Peyer's patch (tissue), 4 donors: ENCODE results near the gene TSPAN32.
"Not testable (repeated sequence)": the region's sequence is repeated elsewhere in the genome, so short reads cannot be mapped to it uniquely, and the experiment has no call there.

Experiments
- POLR2A ChIP-seq, 2 donors: fragments of 450-650 bp; IDR thresholded peaks; one replicate each; pipeline ENCODE4 v1.5.1; 2017; ENCODE audit warnings: antibody characterized with exemption in 2 of 2, mild to moderate bottlenecking in 2 of 2, moderate library complexity in 2 of 2
- TF ChIP-seq, protein P1 (sequence below), 6 experiments: fragments of 450-650 bp in 4 of 6; fragments of 200-600 bp in 2 of 6; sonication (generic) in 1 of 6; IDR thresholded peaks; one replicate each; pipeline ENCODE4 v1.5.1; 2017 to 2019; ENCODE audit warnings: antibody characterized with exemption in 6 of 6, mild to moderate bottlenecking in 3 of 6, moderate library complexity in 1 of 6

DNA sequence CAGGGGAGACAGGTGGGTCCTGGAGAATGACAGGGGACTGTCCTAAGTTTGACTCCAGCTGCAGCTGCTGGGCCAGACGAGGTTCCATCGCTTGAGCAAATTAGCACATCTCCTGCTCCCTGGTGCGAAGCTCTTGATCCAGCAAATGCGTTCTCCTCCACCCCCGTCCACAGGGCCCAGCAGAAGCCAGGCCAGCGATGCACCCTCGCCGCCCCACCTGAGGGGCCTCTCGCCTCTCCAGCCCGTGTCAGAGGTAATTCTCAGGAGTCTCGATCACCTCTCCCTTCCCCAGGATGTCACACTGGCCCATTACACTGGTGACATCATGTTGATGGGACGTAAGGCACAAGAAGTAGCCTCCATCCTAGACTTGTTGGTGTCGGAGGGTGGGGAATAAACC lies 55.8 kb downstream of the TSPAN32 start:
- TF ChIP-seq, protein P1, sequence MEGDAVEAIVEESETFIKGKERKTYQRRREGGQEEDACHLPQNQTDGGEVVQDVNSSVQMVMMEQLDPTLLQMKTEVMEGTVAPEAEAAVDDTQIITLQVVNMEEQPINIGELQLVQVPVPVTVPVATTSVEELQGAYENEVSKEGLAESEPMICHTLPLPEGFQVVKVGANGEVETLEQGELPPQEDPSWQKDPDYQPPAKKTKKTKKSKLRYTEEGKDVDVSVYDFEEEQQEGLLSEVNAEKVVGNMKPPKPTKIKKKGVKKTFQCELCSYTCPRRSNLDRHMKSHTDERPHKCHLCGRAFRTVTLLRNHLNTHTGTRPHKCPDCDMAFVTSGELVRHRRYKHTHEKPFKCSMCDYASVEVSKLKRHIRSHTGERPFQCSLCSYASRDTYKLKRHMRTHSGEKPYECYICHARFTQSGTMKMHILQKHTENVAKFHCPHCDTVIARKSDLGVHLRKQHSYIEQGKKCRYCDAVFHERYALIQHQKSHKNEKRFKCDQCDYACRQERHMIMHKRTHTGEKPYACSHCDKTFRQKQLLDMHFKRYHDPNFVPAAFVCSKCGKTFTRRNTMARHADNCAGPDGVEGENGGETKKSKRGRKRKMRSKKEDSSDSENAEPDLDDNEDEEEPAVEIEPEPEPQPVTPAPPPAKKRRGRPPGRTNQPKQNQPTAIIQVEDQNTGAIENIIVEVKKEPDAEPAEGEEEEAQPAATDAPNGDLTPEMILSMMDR (IDR thresholded peaks at IDR 0.05), result not testable (repeated sequence)
- not testable (repeated sequence) for TF ChIP-seq POLR2A (IDR thresholded peaks at IDR 0.05)
